A549 (cell line): ENCODE measurements around the gene PSG4.
"Not testable (repeated sequence)": the region's sequence is repeated elsewhere in the genome, so short reads cannot be mapped to it uniquely, and the experiment has no call there.

ENCODE experiments used
- EP300 ChIP-seq, 2 experiments: fragments of >200 bp; sonication (Bioruptor Twin); formaldehyde crosslinking; IDR thresholded peaks; 2 replicates in 1 of 2; 3 replicates in 1 of 2; pipeline ENCODE4 v1.6.1; 2016 to 2017
- FOXS1 ChIP-seq: fragments of 250-450 bp; sonication (Bioruptor Pico); IDR thresholded peaks from 2 replicates; pipeline ENCODE4 v1.5.0; 2020; ENCODE audit warnings: mild to moderate bottlenecking, moderate library complexity
- KDM1A ChIP-seq: fragments of 200-600 bp; sonication (generic); IDR thresholded peaks from 2 replicates; pipeline ENCODE4 v1.6.1; 2016; ENCODE audit warnings: low read depth, mild to moderate bottlenecking
- KDM5A ChIP-seq: fragments of 200-600 bp; sonication (generic); IDR thresholded peaks from 2 replicates; pipeline ENCODE4 v1.6.1; 2016; ENCODE audit warnings: antibody characterized with exemption, mild to moderate bottlenecking
- MYC ChIP-seq: IDR thresholded peaks from 2 replicates; pipeline ENCODE4 v1.6.1; 2012; ENCODE audit warnings: mild to moderate bottlenecking, inconsistent platforms, low read length, improper control_type of control experiment, borderline replicate concordance
- POLR2A ChIP-seq: IDR thresholded peaks from 2 replicates; pipeline ENCODE4 v1.6.1; 2012; ENCODE audit warnings: mild to moderate bottlenecking, low read length
- RAD21 ChIP-seq, 2 experiments: fragments of >200 bp in 1 of 2; sonication (Bioruptor Twin) in 1 of 2; formaldehyde crosslinking in 1 of 2; IDR thresholded peaks in 1 of 2; conservative IDR thresholded peaks in 1 of 2; 2 replicates in 1 of 2; 3 replicates in 1 of 2; pipeline ENCODE4 v1.6.1; 2012 to 2018; ENCODE audit warnings: inconsistent platforms in 1 of 2
- RCOR1 ChIP-seq: fragments of 150-350 bp; IDR thresholded peaks from 2 replicates; pipeline ENCODE4 v1.6.1; 2014; ENCODE audit warnings: antibody characterized with exemption, low read length, low read depth
- SMC3 ChIP-seq: fragments of >200 bp; sonication (Bioruptor Twin); formaldehyde crosslinking; IDR thresholded peaks from 3 replicates; pipeline ENCODE4 v1.6.1; 2018; ENCODE audit warnings: inconsistent platforms
- ZFP36 ChIP-seq: fragments of 450-650 bp; IDR thresholded peaks from 2 replicates; pipeline ENCODE4 v1.6.1; 2014; ENCODE audit warnings: borderline replicate concordance; ENCODE audit not compliant: partially characterized antibody
- TF ChIP-seq, protein P1 (sequence below): IDR thresholded peaks from 2 replicates; pipeline ENCODE4 v1.6.1; 2012; ENCODE audit warnings: low read depth, borderline replicate concordance
- TF ChIP-seq, protein P2 (sequence below): fragments of >200 bp; sonication (Bioruptor Twin); formaldehyde crosslinking; IDR thresholded peaks from 3 replicates; pipeline ENCODE4 v1.5.1; 2016
- TF ChIP-seq, protein P3 (sequence below): fragments of 200-600 bp; sonication (generic); IDR thresholded peaks from 2 replicates; pipeline ENCODE4 v1.6.1; 2016; ENCODE audit warnings: antibody characterized with exemption, mild to moderate bottlenecking, moderate library complexity

DNA sequence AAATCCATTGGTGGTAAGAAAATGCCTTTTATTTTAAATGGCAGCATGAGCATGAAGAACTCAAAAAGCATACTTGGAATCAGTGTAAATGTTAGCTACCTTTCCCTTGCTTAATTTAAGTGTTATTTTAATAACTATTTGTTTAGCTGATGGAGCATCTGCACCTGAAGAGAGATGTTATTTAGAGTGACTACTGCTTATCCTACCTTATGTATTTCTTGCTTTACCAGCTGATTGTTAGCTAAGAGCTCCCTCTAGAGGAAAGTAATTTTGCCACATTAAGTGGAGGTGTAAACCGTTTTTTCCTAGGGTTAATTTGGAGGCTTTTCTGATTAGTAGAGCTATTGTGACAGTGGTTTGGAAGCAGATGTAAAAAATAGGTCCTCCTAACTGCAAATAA, 21.5 kb upstream of the PSG4 start:
- TF ChIP-seq RAD21 (conservative IDR thresholded peaks at IDR 0.05 in 1 of 2, IDR thresholded peaks at IDR 0.05 in 1 of 2); MYC; SMC3; FOXS1 (CRISPR knock-in tag); EP300 (IDR thresholded peaks at IDR 0.05); RCOR1; KDM5A; ZFP36; POLR2A; KDM1A: not testable (repeated sequence)
- TF ChIP-seq, protein P1, sequence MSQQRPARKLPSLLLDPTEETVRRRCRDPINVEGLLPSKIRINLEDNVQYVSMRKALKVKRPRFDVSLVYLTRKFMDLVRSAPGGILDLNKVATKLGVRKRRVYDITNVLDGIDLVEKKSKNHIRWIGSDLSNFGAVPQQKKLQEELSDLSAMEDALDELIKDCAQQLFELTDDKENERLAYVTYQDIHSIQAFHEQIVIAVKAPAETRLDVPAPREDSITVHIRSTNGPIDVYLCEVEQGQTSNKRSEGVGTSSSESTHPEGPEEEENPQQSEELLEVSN, result not testable (repeated sequence)
- TF ChIP-seq, protein P2, sequence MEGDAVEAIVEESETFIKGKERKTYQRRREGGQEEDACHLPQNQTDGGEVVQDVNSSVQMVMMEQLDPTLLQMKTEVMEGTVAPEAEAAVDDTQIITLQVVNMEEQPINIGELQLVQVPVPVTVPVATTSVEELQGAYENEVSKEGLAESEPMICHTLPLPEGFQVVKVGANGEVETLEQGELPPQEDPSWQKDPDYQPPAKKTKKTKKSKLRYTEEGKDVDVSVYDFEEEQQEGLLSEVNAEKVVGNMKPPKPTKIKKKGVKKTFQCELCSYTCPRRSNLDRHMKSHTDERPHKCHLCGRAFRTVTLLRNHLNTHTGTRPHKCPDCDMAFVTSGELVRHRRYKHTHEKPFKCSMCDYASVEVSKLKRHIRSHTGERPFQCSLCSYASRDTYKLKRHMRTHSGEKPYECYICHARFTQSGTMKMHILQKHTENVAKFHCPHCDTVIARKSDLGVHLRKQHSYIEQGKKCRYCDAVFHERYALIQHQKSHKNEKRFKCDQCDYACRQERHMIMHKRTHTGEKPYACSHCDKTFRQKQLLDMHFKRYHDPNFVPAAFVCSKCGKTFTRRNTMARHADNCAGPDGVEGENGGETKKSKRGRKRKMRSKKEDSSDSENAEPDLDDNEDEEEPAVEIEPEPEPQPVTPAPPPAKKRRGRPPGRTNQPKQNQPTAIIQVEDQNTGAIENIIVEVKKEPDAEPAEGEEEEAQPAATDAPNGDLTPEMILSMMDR, result not testable (repeated sequence)
- TF ChIP-seq, protein P3, sequence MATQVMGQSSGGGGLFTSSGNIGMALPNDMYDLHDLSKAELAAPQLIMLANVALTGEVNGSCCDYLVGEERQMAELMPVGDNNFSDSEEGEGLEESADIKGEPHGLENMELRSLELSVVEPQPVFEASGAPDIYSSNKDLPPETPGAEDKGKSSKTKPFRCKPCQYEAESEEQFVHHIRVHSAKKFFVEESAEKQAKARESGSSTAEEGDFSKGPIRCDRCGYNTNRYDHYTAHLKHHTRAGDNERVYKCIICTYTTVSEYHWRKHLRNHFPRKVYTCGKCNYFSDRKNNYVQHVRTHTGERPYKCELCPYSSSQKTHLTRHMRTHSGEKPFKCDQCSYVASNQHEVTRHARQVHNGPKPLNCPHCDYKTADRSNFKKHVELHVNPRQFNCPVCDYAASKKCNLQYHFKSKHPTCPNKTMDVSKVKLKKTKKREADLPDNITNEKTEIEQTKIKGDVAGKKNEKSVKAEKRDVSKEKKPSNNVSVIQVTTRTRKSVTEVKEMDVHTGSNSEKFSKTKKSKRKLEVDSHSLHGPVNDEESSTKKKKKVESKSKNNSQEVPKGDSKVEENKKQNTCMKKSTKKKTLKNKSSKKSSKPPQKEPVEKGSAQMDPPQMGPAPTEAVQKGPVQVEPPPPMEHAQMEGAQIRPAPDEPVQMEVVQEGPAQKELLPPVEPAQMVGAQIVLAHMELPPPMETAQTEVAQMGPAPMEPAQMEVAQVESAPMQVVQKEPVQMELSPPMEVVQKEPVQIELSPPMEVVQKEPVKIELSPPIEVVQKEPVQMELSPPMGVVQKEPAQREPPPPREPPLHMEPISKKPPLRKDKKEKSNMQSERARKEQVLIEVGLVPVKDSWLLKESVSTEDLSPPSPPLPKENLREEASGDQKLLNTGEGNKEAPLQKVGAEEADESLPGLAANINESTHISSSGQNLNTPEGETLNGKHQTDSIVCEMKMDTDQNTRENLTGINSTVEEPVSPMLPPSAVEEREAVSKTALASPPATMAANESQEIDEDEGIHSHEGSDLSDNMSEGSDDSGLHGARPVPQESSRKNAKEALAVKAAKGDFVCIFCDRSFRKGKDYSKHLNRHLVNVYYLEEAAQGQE, result not testable (repeated sequence)
